ENCODE measurements around the gene AIP.
"Not testable (repeated sequence)": the region's sequence is repeated elsewhere in the genome, so short reads cannot be mapped to it uniquely, and the experiment has no call there.

Gene AIP

DNA sequence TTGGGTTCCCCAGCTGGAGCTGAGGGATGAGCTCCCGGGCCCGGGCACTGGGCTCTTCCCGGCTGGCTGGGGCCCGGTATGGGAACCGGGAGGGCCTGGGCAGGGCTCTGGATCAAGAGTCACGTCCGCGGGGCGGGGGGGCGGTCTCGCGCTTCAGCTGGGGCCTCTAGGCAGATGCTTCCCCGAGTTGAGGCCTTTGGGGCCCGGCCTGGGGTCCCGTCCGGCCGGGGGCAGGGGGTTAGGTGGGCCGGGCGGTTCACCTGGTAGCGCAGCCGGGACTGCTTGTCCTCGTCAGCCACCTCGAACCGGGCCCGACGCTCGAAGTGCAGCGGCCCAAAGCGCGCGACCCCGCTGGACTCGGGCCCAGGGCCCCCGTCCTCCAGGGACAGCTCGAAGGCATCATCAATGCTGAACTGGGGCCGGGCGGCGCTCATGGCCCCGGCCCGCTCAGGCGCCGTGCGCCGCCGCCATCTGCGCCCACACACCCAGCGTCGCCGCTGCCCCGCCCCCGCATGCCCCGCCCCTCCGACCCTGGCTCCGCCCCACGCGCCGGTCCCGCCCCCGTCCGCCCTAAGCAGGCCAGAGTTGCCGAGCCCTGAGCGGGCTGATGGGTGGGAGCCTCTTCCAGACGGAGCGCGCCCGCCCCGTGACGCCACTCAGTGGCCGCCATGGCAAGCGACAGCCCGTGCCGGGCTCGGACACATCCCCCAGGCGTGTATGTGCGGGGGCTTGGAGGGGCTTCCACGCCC is 13.9 kb upstream of the AIP start, which contains the start of gene TMEM134:
Gene TMEM134, minus strand, starts transcription at position 493 of the 749 bp plus-strand sequence. Its CDS starts 59 bp downstream, at position 434.
- peak; percentile 68 for DNase-seq (ENCODE audit: low read depth)

- DNase-seq (ENCODE audit: low read depth): no peak
Measured at GRCh38 chr11:67469508-67469811, 13.4 kb upstream of the AIP start.

- DNase-seq (ENCODE audit: low read depth): no peak
Measured at GRCh38 chr11:67470337-67471002, 12.4 kb upstream of the AIP start.

DNA sequence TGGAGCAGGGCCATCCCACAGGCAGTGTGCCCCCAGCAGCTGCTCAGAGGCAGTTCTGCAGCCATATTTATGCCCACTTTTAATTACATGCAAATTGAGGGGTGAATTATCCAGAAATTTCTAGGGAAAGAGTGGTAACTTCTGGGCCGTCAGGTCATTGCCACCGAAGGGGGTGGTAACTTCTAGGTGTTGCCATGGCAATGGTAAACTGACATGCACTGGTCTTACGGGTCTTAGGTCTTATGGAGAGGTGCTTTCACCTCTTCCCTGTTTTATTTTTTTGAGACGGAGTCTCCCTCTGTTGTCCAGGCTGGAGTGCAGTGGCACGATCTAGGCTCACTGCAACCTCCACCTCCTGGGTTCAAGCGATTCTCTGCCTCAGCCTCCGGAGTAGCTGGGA is 9.9 kb upstream of the AIP start:
- DNase-seq (ENCODE audit: low read depth): no peak

DNA sequence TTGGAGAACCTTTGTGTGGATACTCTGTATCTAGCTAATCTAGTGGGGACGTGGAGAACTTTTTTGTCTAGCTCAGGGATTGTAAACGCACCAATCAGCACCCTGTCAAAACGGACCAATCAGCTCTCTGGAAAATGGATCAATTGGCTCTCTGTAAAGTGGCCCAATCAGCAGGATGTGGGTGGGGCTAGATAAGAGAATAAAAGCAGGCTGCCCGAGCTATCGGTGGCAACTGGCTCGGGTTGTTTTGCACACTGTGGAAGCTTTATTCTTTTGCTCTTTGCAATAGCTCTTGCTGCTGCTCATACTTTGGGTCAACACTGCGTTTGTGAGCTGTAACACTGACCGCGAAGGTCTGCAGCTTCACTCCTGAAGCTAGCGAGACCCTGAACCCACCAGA is 6.1 kb upstream of the AIP start:
- DNase-seq (ENCODE audit: low read depth): not testable (repeated sequence)

GRCh38 chr11:67477344-67478050 is 5.3 kb upstream of the AIP start:
- not testable (repeated sequence) for DNase-seq (ENCODE audit: low read depth)

DNA sequence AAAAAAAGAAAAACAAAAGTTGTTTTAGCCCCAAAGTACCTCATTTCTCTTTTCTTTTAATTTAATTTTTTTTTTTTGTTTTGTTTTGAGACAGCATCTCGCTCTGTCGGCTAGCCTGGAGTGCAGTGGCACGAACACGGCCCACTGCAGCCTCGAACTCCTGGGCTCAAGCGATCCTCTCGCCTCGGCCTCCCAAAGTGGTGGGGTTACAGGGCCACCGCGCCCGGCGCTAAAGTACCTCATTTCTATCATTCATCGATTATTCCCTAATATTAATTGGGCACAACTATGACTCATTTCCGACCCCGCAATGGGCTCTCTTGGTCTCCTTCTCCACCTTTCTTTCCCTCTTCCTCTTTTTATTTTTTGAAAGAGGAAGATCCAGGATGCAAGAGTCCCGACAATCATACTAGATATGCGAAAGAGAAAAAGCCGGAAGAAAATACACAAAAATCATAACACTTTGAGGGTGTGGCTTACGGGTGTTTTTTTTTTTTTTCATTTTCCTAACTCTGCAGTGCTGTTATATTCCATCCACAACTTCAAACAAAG is 475 bp upstream of the AIP start:
- DNase-seq (ENCODE audit: low read depth): no peak

DNA sequence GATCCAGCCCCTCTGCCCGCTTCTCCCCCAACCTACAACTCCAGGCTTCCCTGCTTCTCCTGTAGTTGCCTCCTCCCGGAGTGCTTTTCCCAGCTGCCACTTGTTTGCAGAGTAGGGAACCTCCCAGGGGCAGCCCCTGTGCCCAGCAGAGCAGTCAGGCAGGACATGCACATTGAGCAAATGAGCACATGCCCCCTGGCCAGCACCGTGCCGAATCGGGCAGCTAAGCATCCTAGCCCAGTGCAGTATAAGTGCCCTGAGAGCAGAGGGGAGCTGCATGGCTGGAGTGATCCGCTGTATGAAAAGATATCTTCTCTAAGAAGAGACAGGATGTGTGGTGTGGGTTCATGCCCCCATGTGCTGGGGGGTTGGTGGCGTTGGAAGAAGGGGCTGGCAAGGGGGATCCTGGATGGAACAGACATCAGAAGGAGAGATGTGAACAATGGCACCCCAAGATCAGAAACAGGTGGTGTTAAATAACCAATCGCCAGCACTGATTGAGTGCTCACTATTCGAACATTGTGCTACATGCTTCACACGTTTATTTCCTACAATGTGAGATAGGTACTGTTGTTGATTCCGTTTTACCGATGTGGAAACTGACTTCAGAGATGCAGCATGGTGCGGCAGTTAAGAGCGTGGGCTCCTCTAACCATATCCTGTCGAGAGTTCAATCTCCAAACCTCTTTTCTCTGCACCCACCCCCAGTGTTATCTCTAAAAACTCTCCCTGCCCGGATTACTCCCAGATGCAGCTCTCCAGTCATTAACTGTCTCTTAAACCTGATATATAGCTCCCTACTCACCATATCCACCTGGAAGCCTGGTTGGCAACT is 1.2 kb downstream of the AIP start:
- DNase-seq (ENCODE audit: low read depth): no peak

GRCh38 chr11:67484847-67485311 is 2.1 kb downstream of the AIP start:
- DNase-seq (ENCODE audit: low read depth): no peak

DNA sequence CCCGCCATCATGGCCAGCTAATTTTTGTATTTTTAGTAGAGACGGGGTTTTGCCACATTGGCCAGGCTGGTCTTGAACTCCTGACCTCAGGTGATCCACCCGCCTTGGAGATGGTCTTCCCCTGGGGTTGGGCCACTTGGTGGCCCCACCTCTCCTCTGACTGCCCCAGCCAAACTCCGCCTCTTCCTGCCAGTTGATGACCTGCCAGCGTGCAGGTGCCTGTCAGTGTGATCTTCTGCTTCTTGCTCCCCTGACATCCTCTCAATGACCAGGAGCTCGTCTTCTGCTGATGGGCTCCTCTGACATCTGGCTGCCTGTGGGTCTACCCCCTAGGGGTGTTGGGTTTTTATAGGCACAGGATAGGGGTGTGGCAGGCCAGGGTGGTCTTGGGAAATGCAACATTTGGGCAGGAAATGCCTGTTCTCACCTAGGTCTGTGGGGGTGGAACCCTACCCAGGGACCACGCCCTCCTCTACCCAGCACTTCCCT is 3.1 kb downstream of the AIP start:
- not testable (repeated sequence) for DNase-seq (ENCODE audit: low read depth)

DNA sequence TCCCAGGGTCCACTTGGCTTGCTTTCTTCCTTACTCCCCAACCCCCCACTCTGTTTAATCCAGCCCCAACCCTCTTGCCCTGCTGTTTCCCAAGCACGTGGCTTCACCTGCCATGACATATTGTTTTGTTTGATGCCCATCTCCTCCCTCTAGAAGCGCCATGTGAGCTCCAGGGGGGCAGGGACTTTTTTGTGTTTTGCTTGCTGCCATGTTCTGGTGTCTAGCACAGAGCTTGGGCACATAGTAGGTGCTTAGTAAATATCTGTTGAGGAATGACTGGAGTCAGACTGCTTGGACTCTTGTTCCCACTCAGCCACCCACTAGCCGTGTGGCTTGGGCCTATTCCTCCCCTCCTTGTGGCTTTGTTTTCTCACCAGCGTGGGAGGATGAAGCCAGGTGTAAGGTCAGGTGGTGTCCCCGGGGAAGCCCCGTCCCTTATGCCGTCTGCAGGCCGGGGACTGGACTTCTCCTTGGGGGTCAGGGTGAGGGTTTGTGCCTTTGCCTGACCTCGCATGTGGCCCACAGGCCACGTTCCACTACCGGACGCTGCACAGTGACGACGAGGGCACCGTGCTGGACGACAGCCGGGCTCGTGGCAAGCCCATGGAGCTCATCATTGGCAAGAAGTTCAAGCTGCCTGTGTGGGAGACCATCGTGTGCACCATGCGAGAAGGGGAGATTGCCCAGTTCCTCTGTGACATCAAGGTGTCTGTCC is 3.8 kb downstream of the AIP start:
- no peak for DNase-seq (ENCODE audit: low read depth)

DNA sequence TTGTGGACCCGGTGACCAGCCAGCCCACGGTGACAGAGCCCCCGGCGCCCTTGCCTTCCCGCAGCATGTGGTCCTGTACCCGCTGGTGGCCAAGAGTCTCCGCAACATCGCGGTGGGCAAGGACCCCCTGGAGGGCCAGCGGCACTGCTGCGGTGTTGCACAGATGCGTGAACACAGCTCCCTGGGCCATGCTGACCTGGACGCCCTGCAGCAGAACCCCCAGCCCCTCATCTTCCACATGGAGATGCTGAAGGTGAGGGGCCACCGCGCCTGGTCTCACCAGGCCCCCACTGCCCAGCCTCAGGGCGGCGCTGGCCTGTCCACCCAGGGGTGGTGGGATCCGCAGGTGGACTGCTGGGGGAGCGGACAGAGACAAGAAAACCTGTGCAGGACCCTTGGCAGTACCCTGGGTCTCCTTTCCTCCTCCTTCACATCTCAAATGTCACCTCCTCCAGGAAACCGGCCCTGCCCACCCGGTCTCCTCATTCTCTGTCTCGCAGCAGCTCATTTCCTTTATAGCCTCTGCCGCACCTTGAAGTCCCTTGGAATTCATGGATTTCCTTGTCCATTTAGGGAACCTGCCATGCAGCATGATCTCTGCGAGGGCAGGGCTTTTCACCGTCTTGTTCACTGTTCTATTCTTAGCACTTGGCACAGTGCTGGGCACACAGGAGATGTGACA is 6.5 kb downstream of the AIP start:
- DNase-seq (ENCODE audit: low read depth): no peak

DNA sequence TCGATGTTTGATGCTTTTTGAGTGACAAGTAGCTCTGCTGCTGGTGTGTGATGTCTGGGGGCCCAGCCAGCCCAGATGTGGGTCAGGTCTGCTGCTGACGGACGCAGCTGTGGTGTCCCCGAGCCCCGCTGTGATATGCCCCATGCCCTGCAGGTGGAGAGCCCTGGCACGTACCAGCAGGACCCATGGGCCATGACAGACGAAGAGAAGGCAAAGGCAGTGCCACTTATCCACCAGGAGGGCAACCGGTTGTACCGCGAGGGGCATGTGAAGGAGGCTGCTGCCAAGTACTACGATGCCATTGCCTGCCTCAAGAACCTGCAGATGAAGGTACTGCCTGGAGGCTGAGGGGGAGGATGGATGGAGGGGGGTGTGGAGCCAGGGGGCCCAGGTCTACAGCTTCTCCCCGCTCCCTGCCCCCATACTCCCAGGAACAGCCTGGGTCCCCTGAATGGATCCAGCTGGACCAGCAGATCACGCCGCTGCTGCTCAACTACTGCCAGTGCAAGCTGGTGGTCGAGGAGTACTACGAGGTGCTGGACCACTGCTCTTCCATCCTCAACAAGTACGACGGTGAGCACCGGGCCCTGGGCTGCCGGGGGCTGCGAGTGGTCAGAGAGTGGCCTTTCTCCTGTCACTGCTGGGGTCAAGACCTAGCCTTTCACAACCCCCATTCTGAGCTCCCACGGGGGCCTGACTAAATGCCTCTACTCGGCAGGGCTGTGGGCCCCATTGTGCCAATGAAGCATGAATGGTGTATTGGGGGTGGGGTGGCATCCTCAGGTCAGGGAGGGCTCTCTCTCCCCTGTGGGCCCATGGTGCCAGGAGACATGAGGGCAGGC is 7.3 kb downstream of the AIP start:
- DNase-seq (ENCODE audit: low read depth): no peak

DNA sequence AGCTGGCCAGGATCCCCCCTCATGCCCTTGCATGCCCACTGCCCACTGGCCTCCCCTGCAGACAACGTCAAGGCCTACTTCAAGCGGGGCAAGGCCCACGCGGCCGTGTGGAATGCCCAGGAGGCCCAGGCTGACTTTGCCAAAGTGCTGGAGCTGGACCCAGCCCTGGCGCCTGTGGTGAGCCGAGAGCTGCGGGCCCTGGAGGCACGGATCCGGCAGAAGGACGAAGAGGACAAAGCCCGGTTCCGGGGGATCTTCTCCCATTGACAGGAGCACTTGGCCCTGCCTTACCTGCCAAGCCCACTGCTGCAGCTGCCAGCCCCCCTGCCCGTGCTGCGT is 7.9 kb downstream of the AIP start:
- DNase-seq (ENCODE audit: low read depth): no peak

DNA sequence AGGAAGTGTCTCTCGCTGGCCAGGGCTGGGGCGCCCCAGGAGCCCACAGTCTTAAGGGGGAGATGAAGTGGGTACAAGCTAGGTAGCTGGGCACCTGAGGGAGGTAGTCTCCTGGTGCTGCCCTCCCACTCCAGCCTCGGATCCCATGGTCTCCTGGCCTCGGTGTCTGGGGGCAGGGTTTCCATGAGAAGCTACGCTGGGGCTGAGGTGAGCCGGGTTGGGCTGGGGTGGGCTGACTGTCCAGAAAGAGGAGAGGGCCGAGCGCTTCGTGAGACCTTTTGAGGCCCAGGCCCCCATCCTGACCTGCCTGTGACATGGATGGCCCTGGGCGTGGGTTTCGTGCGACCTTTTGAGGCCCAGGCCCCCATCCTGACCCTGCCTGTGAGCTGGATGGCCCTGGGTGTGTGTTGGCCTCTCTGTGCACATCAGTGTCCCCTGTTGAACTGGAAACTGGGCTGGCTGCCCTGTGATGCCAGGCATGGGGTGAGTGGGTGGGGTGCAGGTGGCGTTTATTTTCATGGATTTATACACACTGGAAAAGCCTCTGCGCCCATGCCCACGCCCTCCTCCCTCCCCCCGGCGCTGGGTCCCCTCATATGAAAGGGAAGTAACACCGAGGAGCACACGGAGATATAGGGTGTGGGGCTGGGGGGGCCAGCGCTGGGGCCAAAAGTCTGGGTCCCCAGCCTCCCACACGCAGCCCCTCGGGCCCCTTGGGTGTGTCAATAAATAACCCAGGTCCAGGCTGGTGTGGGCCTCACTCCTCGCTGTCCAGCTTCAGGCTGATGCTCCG is 8.6 kb downstream of the AIP start:
- no peak for DNase-seq (ENCODE audit: low read depth)

DNA sequence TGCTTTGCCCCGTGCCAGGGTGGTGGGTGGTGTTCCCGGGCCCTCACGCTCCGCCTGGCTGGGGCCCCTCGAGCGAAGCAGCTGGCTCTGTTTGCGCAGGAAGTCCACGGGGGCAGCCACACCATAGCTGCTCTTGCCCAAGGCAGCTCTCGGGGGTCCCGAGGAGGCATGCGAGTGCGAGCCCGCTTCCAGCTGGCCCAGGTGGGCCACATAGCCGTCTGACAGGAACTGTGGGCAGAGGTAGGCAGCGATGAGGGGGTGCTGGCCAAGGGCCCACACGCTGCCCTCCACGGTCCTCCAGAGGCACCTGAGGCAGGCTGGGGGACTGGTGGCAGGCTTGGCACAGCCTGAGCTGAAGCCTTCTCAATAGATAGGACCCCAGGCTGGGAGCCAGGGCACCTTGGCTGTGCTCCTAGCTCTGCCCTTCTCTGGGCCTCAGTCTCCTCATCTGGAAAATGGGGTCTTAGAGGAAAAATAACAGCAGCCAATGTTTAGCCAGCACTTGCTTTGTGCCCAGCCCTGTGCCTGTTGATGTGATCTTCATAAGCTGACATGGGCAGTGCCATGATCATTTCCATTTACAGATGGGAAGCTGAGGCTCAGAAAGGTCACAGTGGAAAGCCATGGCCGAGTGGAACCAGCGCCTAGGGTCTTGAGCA is 9.4 kb downstream of the AIP start:
- DNase-seq (ENCODE audit: low read depth): no peak

DNA sequence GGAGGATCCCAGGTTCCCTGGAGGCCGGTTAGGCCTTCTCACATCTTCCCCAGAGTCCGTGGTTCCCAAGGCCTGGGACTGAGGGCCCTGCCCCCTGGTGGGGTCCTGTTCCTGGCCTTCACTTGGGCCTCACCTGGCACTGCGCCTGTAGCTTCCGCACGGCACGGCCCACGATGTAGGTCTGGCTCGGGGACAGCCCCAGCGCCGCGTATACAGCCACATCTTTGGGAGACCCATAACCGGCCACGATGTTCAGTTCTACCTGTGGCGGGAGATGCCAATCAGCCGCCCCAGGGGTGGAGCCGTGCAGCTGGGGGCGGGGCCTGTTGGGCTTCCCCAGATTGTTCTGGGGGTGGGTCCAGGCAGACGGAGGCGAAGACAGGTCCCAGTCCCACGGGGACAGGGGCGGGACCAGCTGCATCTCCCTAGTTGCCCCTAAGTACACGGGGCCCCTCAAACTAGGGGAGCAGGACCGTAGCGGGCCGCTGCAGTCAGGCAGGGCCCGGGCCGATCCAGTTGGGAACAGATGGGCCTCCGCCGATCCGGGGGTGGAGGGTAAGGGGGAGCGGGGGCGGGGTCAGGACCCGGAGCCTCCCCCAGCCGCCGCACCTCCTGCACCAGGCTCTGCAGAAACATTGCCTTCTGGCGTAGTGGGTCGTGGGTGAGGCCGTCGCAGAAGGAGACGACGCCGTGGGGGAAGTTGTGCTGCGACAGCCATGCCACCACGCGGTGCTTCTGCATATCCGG is 10.1 kb downstream of the AIP start:
- no peak for DNase-seq (ENCODE audit: low read depth)
